Fibroblast of villous mesenchyme (primary cell): ENCODE results near the gene PRKCH. TPM values are rescaled to one million over a fixed set of nuclear protein-coding genes. Genes with fewer than 3 reads are reported as not detected.

Experiments used
- DNase-seq: peaks from one replicate; pipeline ENCODE4 v3.0.0-alpha.2; 2010; ENCODE audit warnings: low read depth
- H3K4me3 ChIP-seq: 2 replicates; pipeline ENCODE4 v1.5.1; 2011; ENCODE audit warnings: low read depth, mild to moderate bottlenecking, low read length
- CTCF ChIP-seq: IDR thresholded peaks from 2 replicates; pipeline ENCODE4 v1.5.1; 2012; ENCODE audit warnings: low read depth, mild to moderate bottlenecking, low read length; ENCODE audit not compliant: insufficient read depth
- total RNA-seq: library from RNA; depleted of rRNA; stranded (reverse); fragments of >200 nt; gene quantifications from 2 replicates; pipeline ENCODE4 v1.2.3, GENCODE V29; 2012

PRKCH gene
- total RNA-seq, 1 donor = 2.6 TPM

- peak; percentile 64 for DNase-seq
- no peak overlapping the region for H3K4me3 ChIP-seq
- no peak for TF ChIP-seq CTCF
Measured at GRCh38 chr14:61485661-61486060, 164.3 kb downstream of the PRKCH start.

- no peak overlapping the region for H3K4me3 ChIP-seq
- no peak for TF ChIP-seq CTCF
- DNase-seq = no peak
Measured at GRCh38 chr14:61486930-61487495, 165.6 kb downstream of the PRKCH start.

- no peak for TF ChIP-seq CTCF
- peak; percentile 53 for DNase-seq
- H3K4me3 ChIP-seq = no peak overlapping the region
Measured at GRCh38 chr14:61488417-61489401, 167.3 kb downstream of the PRKCH start.

GRCh38 chr14:61489512-61489911 is 168.1 kb downstream of the PRKCH start:
- no peak overlapping the region for H3K4me3 ChIP-seq
- no peak for DNase-seq
- TF ChIP-seq CTCF = no peak

- DNase-seq = no peak
- no peak for TF ChIP-seq CTCF
- H3K4me3 ChIP-seq = no peak overlapping the region
Measured at GRCh38 chr14:61489932-61490331, 168.6 kb downstream of the PRKCH start.

- H3K4me3 ChIP-seq = no peak overlapping the region
- DNase-seq = no peak
- no peak for TF ChIP-seq CTCF
Measured at GRCh38 chr14:61491224-61491623, 169.8 kb downstream of the PRKCH start.
